Sigmoid colon (tissue), 4 donors: ENCODE data around the gene HAO2.

Experiments
- CTCF ChIP-seq, 4 experiments: fragments of 450-650 bp in 3 of 4; fragments of 200-600 bp in 1 of 4; IDR thresholded peaks; one replicate each; pipeline ENCODE4 v1.5.1; 2016 to 2019; ENCODE audit warnings: antibody characterized with exemption in 4 of 4, mild to moderate bottlenecking in 3 of 4, moderate library complexity in 2 of 4
- EP300 ChIP-seq, 4 donors: sonication (generic); formaldehyde crosslinking; IDR thresholded peaks; one replicate each; pipeline ENCODE4 v1.6.1; 2017; ENCODE audit warnings: antibody characterized with exemption in 4 of 4
- POLR2A ChIP-seq, 2 donors: fragments of 450-650 bp; IDR thresholded peaks; one replicate each; pipeline ENCODE4 v1.6.1; 2016; ENCODE audit warnings: antibody characterized with exemption in 2 of 2, mild to moderate bottlenecking in 2 of 2, moderate library complexity in 2 of 2
- POLR2AphosphoS5 ChIP-seq, 4 donors: sonication (generic); formaldehyde crosslinking; IDR thresholded peaks; one replicate each; pipeline ENCODE4 v1.6.1; 2017; ENCODE audit warnings: antibody characterized with exemption in 4 of 4

DNA sequence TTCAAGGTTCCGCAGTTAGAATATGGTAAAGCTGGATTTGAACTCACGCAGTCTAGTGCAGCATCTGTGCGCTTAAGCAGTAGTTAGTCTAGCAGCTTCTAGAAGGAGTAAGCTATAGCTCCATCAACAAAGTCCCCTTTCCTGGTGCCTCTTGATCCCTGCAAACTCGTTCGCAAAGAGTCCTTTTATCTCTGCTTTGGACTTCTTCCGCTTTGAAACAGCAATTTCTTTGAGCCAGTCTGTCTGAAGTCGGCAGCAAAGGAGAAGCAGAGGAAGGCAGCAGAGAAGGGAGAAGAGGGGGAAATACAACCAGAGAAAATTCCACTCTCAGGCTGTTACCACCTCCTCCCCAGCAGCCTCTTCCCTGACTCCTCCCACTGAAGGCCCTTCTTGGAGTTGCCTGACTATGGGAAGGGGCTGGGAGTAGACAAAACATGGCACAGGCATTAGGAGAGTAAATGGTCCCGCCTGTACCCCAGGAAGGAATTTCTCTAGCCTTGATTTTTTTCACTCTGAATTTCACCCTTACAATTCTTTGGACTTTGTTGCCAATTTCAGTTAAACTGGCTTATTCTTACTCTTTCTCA, 72.2 kb downstream of the HAO2 start:
- no peak for TF ChIP-seq CTCF (IDR thresholded peaks at IDR 0.05)
- no peak for TF ChIP-seq POLR2A (IDR thresholded peaks at IDR 0.05)
- no peak for TF ChIP-seq POLR2AphosphoS5 (IDR thresholded peaks at IDR 0.05)
- TF ChIP-seq EP300 (IDR thresholded peaks at IDR 0.05), result no peak
